Lower leg skin (tissue), 3 donors: ENCODE results near the gene FNDC3B.

ENCODE experiments used
- CTCF ChIP-seq, 3 donors: fragments of 450-650 bp; IDR thresholded peaks; one replicate each; pipeline ENCODE4 v1.5.1; 2016; ENCODE audit warnings: antibody characterized with exemption in 3 of 3, mild to moderate bottlenecking in 3 of 3, moderate library complexity in 2 of 3
- POLR2A ChIP-seq, 2 donors: fragments of 450-650 bp; IDR thresholded peaks; one replicate each; pipeline ENCODE4 v1.6.1; 2016 to 2017; ENCODE audit warnings: antibody characterized with exemption in 2 of 2, mild to moderate bottlenecking in 1 of 2, moderate library complexity in 1 of 2

GRCh38 chr3:172181932-172182586, 142.7 kb downstream of the FNDC3B start:
- no peak for TF ChIP-seq CTCF (IDR thresholded peaks at IDR 0.05)
- TF ChIP-seq POLR2A (IDR thresholded peaks at IDR 0.05) = no peak
